NCI-H460 (cell line): ENCODE results near the gene CFAP77. TPM values are rescaled to one million over a fixed set of nuclear protein-coding genes. Genes with fewer than 3 reads are reported as not detected.

ENCODE experiments used
- DNase-seq: peaks from one replicate; pipeline ENCODE4 v3.0.0-alpha.2; 2016; ENCODE audit warnings: low read depth; ENCODE audit errors: extremely low read depth
- total RNA-seq: library from RNA; depleted of rRNA; stranded (reverse); fragments of >200 nt; shearing (Covaris generic); gene quantifications from 2 replicates; pipeline ENCODE4 v1.2.3, GENCODE V29; 2014

Gene CFAP77
- total RNA-seq, 1 experiment from 2014 or later: not detected

DNA sequence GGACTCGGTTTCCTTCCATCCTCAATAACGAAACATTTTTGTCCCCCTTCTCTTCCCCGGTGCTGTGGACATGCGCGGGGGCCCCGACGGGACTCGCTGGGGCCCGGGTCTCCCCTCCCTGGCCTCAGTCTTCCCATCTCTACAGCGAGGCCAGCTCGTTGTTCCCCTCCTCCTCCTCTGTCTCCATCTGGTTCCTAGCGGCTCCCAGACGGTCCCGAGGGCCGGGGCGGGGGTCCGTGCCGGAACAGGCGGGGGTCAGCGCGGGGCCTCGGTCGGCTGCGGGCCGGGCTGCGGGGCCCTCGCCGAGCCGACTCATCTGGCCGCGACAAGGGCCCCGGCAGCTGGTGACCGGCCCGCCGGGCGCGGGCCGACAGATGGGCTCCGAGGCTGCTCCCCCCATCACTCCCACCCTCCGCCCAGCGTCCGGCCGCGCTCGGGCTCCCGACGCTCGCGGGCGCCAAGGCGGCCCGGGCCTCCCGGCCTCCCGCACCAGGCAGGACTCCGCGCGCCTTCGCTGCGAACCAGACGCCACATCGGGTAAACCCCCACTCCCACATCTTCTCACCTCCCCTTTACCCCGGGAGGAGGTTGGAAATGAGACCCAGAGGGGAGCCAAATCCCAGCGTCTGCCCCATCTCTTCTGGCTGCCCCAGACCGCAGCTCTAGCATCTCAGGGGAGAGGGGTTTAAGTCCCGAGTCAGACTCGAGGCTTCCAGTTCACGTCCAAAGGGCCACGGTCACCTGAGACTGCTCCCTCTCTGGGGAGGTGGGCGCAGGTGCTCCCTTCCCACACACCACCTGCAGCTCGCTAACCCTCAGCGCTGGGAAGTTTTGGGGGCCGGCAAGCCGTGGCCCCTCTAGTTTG, 180.5 kb downstream of the CFAP77 start:
- no peak for DNase-seq

DNA sequence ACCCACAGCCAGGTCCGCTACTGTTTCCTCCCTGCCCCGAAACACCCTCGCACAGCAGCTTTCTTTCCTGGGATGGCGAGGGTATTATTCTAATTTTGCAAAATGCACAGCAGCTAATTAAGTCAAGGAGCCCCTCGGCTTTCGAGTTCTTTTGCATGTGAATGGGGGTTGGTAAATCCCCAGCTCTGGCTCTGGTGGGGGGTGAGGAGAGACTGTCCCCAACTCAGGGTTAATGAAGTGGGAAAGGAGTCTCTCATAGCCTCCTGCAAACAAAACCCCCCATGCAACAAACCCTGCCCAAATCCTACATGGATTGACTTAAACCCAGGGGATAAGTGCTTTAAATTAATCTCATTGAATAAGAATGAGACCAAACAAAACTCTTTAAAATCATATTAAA, 181.2 kb downstream of the CFAP77 start:
- DNase-seq: no peak

DNA sequence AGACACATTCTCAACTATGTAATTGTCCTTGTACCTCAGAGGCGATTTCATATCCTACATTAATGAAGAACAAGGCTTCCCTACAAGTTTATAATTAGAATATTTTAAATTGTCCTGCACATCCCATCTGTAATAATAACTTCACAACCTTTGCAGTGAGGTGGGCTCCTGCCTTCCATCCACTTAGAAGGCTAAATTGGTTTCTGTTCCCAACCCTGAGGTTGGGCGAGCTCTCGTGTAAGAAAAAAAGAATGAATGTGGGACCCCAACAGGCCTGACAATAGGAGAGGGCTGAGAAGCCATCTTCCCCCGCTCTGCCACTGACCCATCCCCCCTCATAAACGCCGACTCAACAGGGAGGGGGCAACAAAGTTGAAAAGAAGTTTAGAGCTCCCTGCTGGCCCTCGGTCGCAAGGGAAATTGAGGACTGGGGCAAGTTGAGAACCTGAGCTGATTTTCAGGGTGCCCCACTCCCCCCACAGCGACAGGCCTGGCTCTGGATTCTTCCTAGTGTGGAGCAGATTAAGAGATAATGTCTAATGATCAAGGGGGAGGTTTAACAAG, 181.8 kb downstream of the CFAP77 start:
- DNase-seq: no peak

DNA sequence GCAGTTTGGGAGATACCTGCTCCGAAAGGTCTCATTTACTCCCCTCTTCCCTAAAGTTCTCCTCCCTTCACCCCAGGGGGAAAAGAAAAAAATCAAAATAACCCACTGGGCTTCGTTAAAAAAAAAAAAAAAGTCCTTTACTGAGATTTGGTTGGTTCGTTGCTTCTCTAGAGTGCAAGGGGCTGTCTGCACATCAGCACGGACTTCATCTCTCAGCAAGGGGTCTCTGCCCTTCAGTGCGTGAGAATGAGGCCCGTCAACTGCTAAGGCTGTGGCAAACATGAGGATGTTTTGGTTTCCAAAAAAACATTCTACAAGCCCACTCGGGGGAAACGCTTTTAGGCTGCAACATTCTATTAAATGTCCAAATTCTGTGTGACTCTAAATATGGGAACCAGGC, 182.4 kb downstream of the CFAP77 start:
- DNase-seq: no peak

DNA sequence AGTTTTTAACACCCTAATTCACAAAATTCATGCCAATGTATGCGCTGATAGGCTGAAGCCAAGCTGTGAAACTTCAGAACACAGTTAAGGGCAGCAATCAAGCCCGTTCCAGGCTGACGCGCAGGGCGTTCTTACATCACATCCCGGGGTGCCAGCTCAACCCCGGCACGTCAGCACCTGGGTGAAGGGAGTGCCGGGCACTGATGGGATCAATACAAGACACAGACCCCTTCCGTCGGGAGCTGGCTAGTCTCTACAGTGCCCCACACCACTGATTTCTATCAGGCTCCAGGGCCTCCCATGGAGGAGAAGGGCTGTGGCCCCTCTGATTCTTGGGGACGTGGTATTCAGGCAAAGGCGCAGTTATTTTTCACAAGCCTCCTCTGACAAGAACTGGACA, 184.4 kb downstream of the CFAP77 start:
- DNase-seq: no peak

DNA sequence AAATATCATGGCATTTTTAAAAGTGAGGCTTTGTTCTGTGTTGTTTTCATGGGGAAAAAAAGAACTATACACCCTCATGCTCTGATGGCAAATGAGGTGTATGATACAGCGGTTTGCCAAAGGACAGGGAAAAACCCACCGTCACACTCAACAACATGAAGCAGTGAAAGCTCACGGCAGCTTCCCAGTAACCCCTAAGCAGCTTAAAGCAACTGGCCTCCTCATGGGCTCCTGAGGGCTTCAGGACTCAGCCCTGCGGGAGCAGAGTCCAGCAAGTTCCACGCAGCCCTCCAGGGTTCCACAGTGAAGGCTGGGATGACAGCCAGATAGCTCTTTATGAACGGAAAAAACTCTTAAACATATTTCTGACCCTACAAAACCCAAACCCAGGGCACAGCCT, 185.3 kb downstream of the CFAP77 start:
- no peak for DNase-seq

DNA sequence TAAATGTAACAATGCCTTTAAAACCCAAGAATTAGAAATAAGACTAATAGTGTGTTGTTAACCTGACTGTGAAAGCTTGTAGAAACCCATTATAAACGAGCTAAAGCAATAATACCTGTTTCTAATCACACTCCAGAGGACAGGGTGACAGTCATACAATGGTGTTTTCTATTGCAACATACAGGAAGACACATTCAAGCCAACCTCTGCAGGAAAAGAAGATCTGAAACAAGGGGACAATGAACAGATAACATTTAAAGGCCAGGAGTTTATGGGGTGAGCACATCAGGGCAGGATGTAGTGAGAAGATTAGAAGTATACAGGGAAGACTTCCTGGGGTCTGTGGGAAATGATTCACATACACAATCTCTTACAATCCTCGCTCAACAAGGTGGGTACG, 186.2 kb downstream of the CFAP77 start:
- no peak for DNase-seq

DNA sequence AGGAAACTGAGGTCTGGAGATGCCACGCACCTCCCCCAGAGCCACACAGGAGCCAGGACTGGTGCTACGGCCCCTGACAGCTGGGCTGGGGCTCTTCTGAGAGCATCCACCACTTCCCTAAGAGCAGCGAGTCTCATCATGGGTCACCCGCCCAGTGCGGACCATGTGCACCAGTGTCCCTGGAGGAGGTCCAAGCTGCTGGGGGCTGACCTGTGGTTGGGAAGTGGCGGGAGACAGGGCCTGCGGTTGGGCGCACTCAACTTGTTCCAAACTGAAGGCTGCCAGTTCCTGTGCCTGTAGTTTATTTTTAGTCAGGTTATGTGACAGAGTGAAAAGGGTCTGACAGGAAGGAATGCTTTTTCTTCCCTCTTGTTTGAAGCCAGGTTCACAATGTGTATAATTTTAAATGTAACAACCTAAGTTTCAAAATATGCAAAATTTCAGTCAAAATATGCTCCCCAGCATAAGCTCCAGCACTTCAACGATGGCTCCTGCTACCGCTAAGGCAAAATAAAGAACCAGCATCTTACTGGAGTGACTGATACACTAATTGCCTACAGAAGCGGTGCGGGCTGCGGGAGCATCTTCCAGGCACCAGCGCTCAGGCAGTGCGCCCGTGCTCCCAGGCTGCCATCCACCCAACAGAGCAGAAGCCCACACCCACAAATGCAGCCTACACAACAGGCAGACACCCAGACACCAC, 187.2 kb downstream of the CFAP77 start:
- no peak for DNase-seq

DNA sequence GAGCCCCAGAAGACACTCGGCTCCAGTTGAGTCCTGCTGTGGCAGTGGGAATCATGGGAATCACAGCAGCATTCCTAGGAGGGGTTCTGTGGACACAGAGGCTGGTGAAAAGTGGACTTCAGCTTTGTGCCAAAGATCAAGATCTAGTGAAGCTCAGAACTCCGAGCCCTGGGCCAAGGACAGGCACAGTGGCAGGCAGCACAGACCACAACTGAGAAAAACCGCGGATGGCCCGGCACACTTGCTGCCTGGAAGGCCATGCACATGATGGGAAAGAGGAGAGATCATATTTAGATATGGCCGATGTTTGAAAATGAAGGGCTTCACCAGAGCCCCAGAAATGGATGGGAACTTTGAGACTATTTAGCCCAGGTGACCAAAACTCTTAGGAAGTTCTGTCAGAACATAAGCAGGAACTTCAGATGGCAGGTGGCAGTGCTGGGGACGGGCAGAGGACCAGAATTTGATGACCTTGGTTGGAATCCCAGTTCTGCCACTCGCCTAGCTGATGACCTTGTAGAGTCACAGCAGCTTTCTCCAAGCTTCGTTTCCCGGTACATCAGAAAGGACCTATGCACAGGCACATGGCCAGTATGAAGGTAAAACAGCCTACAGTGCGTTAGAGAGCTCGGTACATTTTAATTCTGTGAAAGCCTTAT, 190.4 kb downstream of the CFAP77 start:
- DNase-seq: no peak

DNA sequence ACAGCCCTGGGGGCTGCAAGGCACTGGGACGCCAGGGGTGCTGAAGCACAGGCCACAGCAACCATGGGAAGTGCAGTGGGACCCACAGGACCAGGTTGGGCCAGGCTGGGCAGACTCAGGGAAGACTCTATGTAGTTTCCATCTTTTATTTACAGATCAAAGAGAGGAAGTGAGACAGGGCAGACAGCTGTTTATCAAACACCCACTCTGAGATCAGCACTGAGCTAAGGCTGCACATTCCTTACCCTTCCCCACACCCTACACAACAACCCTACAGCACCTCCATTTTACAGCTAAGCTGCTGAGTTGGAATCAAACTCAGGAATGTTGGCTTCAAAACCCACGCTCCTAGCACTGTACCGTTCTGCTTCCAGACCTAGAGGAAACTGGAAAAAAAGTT, 192.2 kb downstream of the CFAP77 start:
- no peak for DNase-seq

DNA sequence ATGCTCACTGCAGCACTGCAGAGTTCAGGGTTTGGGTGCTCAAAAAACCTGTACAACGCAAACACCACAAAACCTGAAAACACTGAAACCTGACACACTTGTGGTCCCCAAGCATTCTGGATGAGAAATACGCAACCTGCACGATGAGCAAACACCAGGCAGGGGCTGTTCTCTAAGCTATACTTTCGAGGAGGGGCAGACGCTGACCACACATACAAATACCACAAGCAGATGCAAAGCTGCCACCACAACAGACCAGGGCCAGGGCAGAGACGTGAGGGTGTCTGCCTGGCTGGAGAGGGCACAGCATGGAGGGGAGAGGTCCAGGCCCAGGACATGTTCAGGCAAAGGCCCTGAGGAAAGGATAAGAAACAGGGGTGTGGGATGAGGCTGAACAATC, 195.4 kb downstream of the CFAP77 start:
- DNase-seq: no peak

DNA sequence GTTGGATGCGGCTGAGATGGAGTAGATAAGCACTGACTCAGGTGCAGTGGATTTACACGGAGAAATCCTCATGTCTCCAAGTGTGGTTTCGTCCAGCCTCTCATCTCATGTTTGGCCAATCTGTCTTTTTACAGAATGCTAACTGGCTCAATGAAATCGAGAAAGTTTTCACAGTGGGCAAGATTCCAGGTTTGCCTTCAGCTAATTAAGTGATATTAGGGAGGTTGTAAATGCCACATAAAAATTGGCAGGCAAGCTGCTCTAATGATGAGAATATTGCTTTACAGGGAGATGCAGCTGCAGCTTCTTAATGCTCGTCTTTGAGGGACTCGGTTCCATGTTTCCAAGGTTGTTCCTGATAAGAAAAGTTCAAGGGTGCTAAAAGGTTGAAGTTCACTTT, 196.1 kb downstream of the CFAP77 start:
- no peak for DNase-seq

DNA sequence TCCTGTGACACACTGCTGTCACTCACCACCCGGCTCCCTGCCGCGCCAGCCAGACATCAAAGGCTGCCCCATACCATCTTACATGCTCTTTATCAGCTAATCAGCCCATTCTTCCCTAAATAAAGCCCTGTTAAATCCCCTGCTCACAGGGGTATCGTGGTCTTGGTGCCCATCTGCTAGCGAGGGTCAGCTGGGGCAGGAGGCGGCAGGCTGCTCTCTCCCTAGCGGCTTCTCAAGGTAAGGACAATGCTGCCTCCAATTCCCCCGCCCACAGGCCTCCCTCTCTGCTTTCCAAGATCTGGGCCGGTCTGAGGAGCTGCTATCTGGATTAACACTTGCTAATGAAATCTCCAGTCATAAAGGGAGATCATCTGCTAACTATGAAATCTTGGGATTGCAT, 199.2 kb downstream of the CFAP77 start:
- DNase-seq: no peak

DNA sequence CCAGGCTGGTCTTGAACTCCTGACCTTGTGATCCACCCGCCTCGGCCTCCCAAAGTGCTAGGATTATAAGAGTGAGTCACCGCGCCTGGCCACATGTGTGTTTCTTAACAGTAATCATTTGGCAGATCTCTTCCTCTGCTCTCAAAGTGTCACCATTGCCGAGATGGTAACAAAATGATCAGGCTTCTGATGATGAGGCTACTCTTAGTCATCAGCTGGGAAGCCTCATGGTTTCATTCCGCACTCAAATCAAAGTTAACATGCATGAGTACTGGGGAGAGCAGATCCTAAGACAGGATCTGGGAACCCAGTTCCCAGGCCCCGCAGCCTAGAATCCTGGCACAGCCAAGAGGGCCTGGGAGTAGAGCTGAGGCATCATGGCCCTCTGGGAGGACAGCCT, 199.8 kb downstream of the CFAP77 start:
- DNase-seq: no peak

DNA sequence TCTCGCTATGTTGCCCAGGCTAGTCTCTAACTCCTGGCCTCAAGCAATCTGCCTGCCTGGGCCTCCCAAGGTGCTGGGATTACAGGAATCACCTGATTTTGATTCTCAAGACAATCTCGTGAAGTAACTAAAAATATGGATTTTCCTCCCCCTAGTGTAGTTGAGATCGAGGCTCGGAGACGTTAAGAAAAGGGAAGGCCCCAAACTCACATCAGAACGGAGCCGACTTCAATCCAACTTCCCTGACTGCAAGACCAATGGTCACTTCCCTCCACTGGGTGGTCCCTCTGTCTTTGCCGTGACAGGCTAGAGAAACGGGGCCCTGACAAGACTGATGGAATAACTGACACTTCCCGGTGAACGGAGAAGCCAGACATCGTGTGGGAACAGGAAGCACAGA, 200.7 kb downstream of the CFAP77 start:
- DNase-seq: no peak

DNA sequence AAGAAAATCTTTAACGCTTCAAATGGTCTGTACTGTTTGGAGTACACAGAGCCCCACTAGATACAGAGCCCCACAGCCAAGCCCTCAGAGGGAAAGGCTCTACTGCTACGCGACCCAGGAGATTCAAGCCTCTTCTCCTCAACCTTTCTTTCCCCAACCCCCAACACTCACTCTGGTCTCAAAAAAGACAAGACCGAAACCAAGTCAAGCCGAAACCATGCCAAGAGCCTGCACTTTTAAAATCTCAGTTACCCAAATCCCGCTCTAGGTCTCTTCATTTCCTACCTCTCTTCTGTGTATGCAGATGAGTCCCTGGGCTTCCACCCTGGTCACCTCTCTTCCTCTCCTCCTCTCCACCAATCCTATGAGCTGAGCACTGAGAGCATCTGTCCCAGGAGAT, 204.3 kb downstream of the CFAP77 start:
- no peak for DNase-seq

DNA sequence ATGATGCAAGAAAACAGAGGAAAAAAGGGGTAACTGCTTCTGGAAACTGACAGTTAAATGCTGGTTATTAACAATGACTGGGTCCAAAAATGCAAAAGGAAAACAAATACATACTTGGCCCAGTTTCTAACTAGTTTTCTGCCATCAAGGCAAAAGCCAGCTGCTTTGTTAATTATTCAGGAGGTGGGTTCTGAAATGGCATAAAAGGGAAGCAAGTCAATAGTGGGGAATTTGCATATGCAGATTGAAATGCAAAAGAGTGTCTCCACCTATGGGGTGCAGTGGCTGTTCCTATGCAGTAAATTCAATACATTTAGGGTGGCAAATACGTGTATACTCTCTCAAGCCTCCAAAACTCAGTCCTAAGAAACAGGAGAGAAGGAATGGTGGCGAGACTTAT, 205.8 kb downstream of the CFAP77 start:
- no peak for DNase-seq

DNA sequence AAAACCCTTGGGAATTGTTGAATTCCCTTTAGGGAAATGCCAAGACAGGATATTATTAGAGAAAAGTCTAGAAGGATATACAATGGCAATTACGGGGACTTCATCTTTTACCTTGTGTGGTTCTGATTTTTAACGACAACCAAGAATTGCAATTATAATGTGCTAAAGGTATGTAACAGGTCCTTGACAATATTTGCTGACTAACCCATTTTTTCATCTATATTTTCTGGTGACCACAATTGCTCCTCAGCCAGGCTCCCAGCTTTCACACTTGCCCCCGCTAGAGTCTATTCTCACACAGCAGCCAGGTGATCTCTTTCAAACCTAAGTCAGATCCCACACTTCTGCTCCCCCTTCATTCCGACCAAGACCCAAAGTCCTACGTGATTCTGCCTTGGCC, 206.7 kb downstream of the CFAP77 start:
- DNase-seq: no peak

DNA sequence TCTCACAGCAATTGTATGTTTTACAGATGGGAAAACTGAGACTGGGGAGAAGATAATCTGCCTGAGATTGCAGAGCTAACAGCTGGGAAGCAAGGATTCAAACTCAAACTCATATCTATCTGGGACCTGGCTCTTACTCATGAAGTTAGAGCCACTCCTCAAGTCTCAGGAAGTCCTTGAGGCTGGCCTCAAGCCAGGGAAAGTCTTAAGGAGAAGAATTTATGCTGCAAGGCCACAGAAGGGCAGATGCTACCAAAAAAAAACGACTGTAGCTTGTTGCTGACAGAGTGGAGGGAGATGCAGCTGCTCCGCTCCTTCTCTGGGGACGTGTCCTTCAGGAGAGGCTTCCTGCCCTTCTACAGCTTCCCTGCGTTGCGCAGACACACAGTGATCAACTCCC, 212.1 kb downstream of the CFAP77 start:
- DNase-seq: no peak
